Mesenchymal stem cell (in vitro differentiated cells and primary cell): ENCODE results near the gene MEAF6.

Experiments used
- DNase-seq: peaks from one replicate; pipeline ENCODE4 v3.0.0-alpha.2; 2013
- H2AFZ ChIP-seq: one replicate; pipeline ENCODE4 v1.6.1; 2013; ENCODE audit warnings: low read depth, mild to moderate bottlenecking, control low read depth, inconsistent platforms, low read length, moderate library complexity
- H2AK5ac ChIP-seq: 2 replicates; pipeline ENCODE4 v1.6.1; 2013; ENCODE audit warnings: low read length, moderate library complexity, mild to moderate bottlenecking, inconsistent platforms; ENCODE audit not compliant: severe bottlenecking
- H2BK120ac ChIP-seq: one replicate; pipeline ENCODE4 v1.6.1; 2013; ENCODE audit warnings: low read depth, mild to moderate bottlenecking, inconsistent platforms, low read length, moderate library complexity
- H2BK12ac ChIP-seq, 2 experiments: one replicate each; pipeline ENCODE4 v1.6.1; 2013; ENCODE audit warnings: inconsistent platforms in 2 of 2, low read length in 2 of 2, mild to moderate bottlenecking in 2 of 2, moderate library complexity in 2 of 2, control low read depth in 1 of 2
- H2BK15ac ChIP-seq: one replicate; pipeline ENCODE4 v1.6.1; 2013; ENCODE audit warnings: mild to moderate bottlenecking, low read depth, inconsistent platforms; ENCODE audit not compliant: poor library complexity, severe bottlenecking
- H2BK5ac ChIP-seq: 2 replicates; pipeline ENCODE4 v1.6.1; 2013; ENCODE audit warnings: low read depth, mild to moderate bottlenecking, low read length, control low read depth, inconsistent platforms; ENCODE audit not compliant: poor library complexity, severe bottlenecking
- H3K14ac ChIP-seq, 2 experiments: one replicate each; pipeline ENCODE4 v1.6.1; 2013; ENCODE audit warnings: inconsistent platforms in 2 of 2, low read length in 2 of 2, control low read depth in 1 of 2, mild to moderate bottlenecking in 1 of 2, moderate library complexity in 1 of 2
- H3K18ac ChIP-seq, 2 experiments: one replicate each; pipeline ENCODE4 v1.6.1; 2013; ENCODE audit warnings: inconsistent platforms in 2 of 2, low read length in 2 of 2, control low read depth in 1 of 2, low read depth in 1 of 2, mild to moderate bottlenecking in 1 of 2
- H3K23ac ChIP-seq, 2 experiments: one replicate each; pipeline ENCODE4 v1.6.1; 2013; ENCODE audit warnings: inconsistent platforms in 2 of 2, low read length in 2 of 2, mild to moderate bottlenecking in 2 of 2, moderate library complexity in 2 of 2, control low read depth in 1 of 2
- H3K27ac ChIP-seq: 2 replicates; pipeline ENCODE4 v1.5.1; 2013; ENCODE audit warnings: mild to moderate bottlenecking, moderate library complexity, low read length, control low read depth, inconsistent platforms; ENCODE audit not compliant: poor library complexity, severe bottlenecking
- H3K27me3 ChIP-seq, 2 experiments: 2 replicates each; pipeline versions ENCODE4 v1.6.1 to v1.7.0; 2013; ENCODE audit warnings: low read length in 2 of 2, mild to moderate bottlenecking in 2 of 2, moderate library complexity in 2 of 2, control low read depth in 1 of 2, inconsistent platforms in 1 of 2; ENCODE audit not compliant: control insufficient read depth in 1 of 2, insufficient read depth in 1 of 2
- H3K36me3 ChIP-seq, 2 experiments: 2 replicates each; pipeline versions ENCODE4 v1.6.1 to v1.7.0; 2013; ENCODE audit warnings: low read length in 2 of 2, control low read depth in 1 of 2, inconsistent platforms in 1 of 2, low read depth in 1 of 2, mild to moderate bottlenecking in 1 of 2; ENCODE audit not compliant: insufficient read depth in 2 of 2, control insufficient read depth in 1 of 2
- H3K4ac ChIP-seq, 2 experiments: one replicate each; pipeline ENCODE4 v1.6.1; 2013; ENCODE audit warnings: inconsistent platforms in 2 of 2, low read length in 2 of 2, mild to moderate bottlenecking in 2 of 2, moderate library complexity in 2 of 2, control low read depth in 1 of 2, low read depth in 1 of 2
- H3K4me1 ChIP-seq: 2 replicates; pipeline ENCODE4 v1.6.1; 2013; ENCODE audit warnings: low read depth, low read length, control low read depth; ENCODE audit not compliant: control insufficient read depth, insufficient read depth
- H3K4me2 ChIP-seq: 2 replicates; pipeline ENCODE4 v1.6.1; 2013; ENCODE audit warnings: low read length, mild to moderate bottlenecking, inconsistent platforms; ENCODE audit not compliant: poor library complexity, severe bottlenecking
- H3K4me3 ChIP-seq, 2 experiments: 2 replicates each; pipeline versions ENCODE4 v1.5.1 to v1.7.0; 2013; ENCODE audit warnings: low read length in 2 of 2, mild to moderate bottlenecking in 2 of 2, control low read depth in 1 of 2, low read depth in 1 of 2; ENCODE audit not compliant: insufficient read depth in 1 of 2
- H3K79me1 ChIP-seq: replicated peaks from 2 replicates; pipeline ENCODE4 v1.6.1; 2013; ENCODE audit warnings: mild to moderate bottlenecking, control low read depth, low read length, inconsistent platforms; ENCODE audit not compliant: poor library complexity, severe bottlenecking
- H3K9ac ChIP-seq: 2 replicates; pipeline ENCODE4 v1.7.0; 2013; ENCODE audit warnings: mild to moderate bottlenecking, low read length, moderate library complexity
- H3K9me3 ChIP-seq: 2 replicates; pipeline ENCODE4 v1.7.0; 2013; ENCODE audit warnings: mild to moderate bottlenecking, low read length; ENCODE audit not compliant: control insufficient read depth
- H4K8ac ChIP-seq: one replicate; pipeline ENCODE4 v1.6.1; 2013; ENCODE audit warnings: inconsistent platforms, mild to moderate bottlenecking, low read length, moderate library complexity
- H4K91ac ChIP-seq: one replicate; pipeline ENCODE4 v1.6.1; 2013; ENCODE audit warnings: mild to moderate bottlenecking, low read length, inconsistent platforms
- WGBS: methylation state at CpG from one replicate; pipeline ENCODE4 v1.1.7; 2013; ENCODE audit warnings: mixed read lengths; 5-methylcytosine and 5-hydroxymethylcytosine counted together

Gene MEAF6

DNA sequence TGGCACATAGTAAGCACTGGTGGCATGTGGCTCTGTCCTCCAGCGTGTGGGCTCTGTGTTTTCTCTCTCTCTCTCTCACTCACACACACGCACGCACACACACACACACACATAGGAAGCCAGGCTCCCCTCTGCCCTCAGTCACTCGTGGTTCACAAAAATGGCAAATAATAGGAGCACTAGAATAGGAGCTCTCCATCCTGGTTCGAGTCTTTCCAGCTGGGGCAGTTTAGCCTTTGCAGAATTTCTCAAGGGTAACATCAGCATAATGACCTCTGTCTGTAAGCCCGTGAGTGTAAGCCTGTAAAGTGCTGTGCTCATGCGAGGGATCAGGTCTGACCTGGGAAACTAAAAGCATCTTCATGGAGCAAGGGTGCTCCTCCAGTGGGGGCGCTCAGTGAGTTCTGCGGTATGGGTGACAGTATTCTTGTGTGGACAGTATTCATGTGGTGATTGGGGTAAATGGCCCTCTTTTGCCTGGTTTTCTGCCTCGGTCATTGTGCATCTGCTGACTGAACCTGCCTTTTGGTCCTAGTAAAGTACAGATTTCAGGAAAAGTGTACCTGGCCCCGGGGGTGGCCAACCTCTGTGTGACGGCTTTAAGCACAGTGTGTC lies 41.0 kb downstream of the MEAF6 start:
- Histone ChIP-seq H3K4ac (peak overlapping the region; percentile 42 to 94), H2BK15ac (no peak overlapping the region), H3K27ac (peak overlapping the region; percentile 43), H3K9ac (peak overlapping the region; percentile 83), H2BK5ac (no peak overlapping the region), H3K36me3 (peaks cover 18 to 19% of the 10 kb centered on the region in 2 experiments), H2BK120ac (peak overlapping the region; percentile 56), H3K4me1 (peaks cover 46% of the 10 kb centered on the region), H4K91ac (peak overlapping the region; percentile 95), H3K4me3 (peak overlapping the region; percentile 79 to 90), H3K14ac (peak overlapping the region in 1 of 2 experiments; percentile 90), H3K27me3 (no peaks in the 10 kb centered on the region), H3K23ac (peak overlapping the region in 1 of 2 experiments; percentile 29), H2AFZ (peak overlapping the region; percentile 79), H3K18ac (peak overlapping the region; percentile 87 to 96), H2AK5ac (no peak overlapping the region), H3K9me3 (no peaks in the 10 kb centered on the region), H3K4me2 (peak overlapping the region; percentile 89), H3K79me1 (peaks cover 3% of the 10 kb centered on the region), H4K8ac (no peak overlapping the region), H2BK12ac (peak overlapping the region; percentile 69 to 97)
- DNase-seq, result peak; percentile 75
- 46% methylated on average over 12 of the region's 12 CpGs for WGBS

- Histone ChIP-seq H3K36me3 (peaks cover 13 to 16% of the 10 kb centered on the region in 2 experiments), H3K27ac (peak overlapping the region; percentile 43), H2BK120ac (no peak overlapping the region), H3K4ac (no peak overlapping the region), H3K14ac (no peak overlapping the region), H3K4me1 (peaks cover 42% of the 10 kb centered on the region), H2AFZ (no peak overlapping the region), H3K27me3 (no peaks in the 10 kb centered on the region), H3K4me3 (no peak overlapping the region), H4K91ac (no peak overlapping the region), H3K23ac (no peak overlapping the region), H2AK5ac (no peak overlapping the region), H3K18ac (no peak overlapping the region), H4K8ac (no peak overlapping the region), H3K4me2 (peak overlapping the region; percentile 89), H3K9me3 (no peaks in the 10 kb centered on the region), H2BK12ac (no peak overlapping the region), H2BK15ac (no peak overlapping the region), H2BK5ac (no peak overlapping the region), H3K79me1 (peaks cover 5% of the 10 kb centered on the region), H3K9ac (no peak overlapping the region)
- WGBS, result no CpG with 5 or more reads among the region's 1 CpG
- no peak for DNase-seq
These were observed 41.6 kb downstream of the MEAF6 start for GRCh38 chr1:37472994-37473393.

GRCh38 chr1:37472281-37472680 lies 42.3 kb downstream of the MEAF6 start:
- Histone ChIP-seq H3K27ac (peak overlapping the region; percentile 92), H3K4me3 (no peak overlapping the region), H3K14ac (no peak overlapping the region), H3K23ac (peak overlapping the region in 1 of 2 experiments; percentile 37), H2BK5ac (peak overlapping the region; percentile 83), H3K79me1 (peaks cover 12% of the 10 kb centered on the region), H2BK120ac (peak overlapping the region; percentile 88), H4K8ac (peak overlapping the region; percentile 71), H3K4me2 (peak overlapping the region; percentile 53), H2BK15ac (peak overlapping the region; percentile 12), H3K9ac (no peak overlapping the region), H2BK12ac (peak overlapping the region; percentile 92 to 99), H2AFZ (no peak overlapping the region), H3K4me1 (peaks cover 36% of the 10 kb centered on the region), H3K18ac (peak overlapping the region; percentile 49 to 83), H2AK5ac (peak overlapping the region; percentile 75), H3K36me3 (peaks cover 8 to 15% of the 10 kb centered on the region in 2 experiments), H3K4ac (peak overlapping the region; percentile 64 to 95), H3K27me3 (no peaks in the 10 kb centered on the region), H3K9me3 (no peaks in the 10 kb centered on the region), H4K91ac (peak overlapping the region; percentile 94)
- 85% methylated on average over 7 of the region's 7 CpGs for WGBS
- DNase-seq, result no peak

DNA sequence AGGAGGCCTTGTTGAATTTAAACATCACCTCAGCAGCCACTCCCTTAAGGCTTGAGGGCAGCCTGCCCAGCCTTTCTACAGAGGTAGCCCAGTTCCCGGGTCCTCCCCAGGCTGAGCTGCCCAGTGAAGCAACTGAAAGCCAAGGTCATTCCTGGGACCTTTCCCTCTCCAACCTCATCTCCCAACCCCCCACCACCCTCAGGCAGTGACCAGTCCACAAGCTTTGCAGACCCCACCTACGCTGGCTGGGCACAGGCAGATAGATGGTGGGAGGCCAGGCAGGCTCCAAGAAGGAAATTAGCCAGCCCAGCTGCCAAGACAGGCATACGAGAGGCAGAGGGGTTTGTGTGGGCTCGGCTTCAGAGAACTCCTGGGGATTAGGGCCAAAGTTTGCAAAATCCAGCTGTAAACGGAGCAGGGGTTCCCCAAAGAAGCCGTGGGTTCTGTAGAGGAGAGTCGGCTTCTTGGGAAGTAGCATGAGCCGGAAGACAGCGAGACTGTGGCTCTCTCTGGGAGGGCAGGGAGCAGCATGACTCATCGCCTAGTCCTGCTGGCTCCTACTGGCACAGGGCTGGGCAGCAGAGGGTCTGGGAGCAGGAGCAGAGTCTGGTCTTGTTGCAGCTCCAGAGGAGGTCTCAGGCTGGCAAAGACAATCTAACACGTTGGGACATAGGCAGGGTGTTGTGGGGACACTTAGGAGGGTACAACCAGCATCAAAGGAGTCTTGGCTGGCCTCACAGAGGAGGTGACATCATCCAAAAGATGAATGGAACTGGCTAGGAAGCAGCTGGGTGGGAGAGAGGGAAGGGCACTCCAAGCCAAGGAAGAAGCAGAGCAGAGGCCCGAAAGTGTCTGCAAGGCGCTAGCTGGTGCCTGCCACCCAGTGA lies 43.0 kb downstream of the MEAF6 start:
- Histone ChIP-seq H2BK120ac (peak overlapping the region; percentile 75), H3K79me1 (peaks cover 15% of the 10 kb centered on the region), H3K4me3 (peak overlapping the region in 1 of 2 experiments; percentile 49), H2AK5ac (peak overlapping the region; percentile 83), H3K9ac (peak overlapping the region; percentile 52), H4K91ac (peak overlapping the region; percentile 59), H3K23ac (peak overlapping the region in 1 of 2 experiments; percentile 87), H3K4ac (peak overlapping the region; percentile 72 to 88), H3K27ac (peak overlapping the region; percentile 92), H4K8ac (peak overlapping the region; percentile 90), H3K4me2 (peak overlapping the region; percentile 68), H3K27me3 (no peaks in the 10 kb centered on the region), H3K36me3 (peaks cover 8 to 18% of the 10 kb centered on the region in 2 experiments), H2BK5ac (peak overlapping the region; percentile 93), H3K9me3 (no peaks in the 10 kb centered on the region), H3K18ac (peak overlapping the region; percentile 67 to 68), H3K4me1 (peaks cover 32% of the 10 kb centered on the region), H3K14ac (peak overlapping the region in 1 of 2 experiments; percentile 80), H2AFZ (peak overlapping the region; percentile 30), H2BK15ac (peak overlapping the region; percentile 96), H2BK12ac (peak overlapping the region; percentile 40 to 89)
- WGBS, result 10% methylated on average over 11 of the region's 13 CpGs
- peak; percentile 96 for DNase-seq
